GM12874 (cell line): ENCODE measurements around the gene GNA12.

Source experiments
- TF ChIP-seq, protein P1 (sequence below): IDR thresholded peaks from 2 replicates; pipeline ENCODE4 v1.5.1; 2011; ENCODE audit warnings: low read depth, mild to moderate bottlenecking, control low read depth, low read length, moderate library complexity; ENCODE audit not compliant: insufficient read depth

Gene GNA12

DNA sequence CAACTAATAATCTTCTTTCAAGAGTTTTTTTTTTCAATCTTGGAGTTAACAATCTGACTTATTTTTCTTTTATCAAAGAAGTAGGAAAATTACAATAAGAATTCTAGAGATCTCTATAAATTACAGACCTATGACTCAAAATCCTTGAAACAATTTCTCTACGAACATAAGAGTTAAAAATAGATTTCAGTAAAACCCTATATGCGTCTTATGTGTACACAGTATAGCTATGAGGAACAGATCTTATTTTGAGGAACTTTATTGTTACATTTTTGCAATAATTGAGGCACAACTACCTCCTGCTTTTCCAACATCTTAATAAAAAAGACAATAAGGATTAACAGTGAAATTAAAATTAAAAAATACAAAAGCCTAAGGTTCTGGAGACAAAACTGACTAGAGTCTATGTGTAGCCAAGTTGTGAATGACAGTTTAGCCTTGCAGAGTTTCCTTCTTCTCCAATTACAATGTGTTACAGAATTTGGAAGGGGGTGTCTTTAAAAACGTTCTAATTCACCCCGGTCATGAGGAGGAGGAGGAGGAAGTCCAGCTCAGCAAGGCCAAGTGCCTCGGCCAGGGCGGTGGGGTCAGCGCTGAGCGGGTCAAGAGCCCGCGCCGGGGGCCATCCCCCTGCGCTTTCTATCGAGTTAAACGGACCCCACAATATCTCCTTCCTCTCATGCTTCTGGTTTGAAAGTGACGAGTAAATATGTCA, 115.6 kb downstream of the GNA12 start:
- TF ChIP-seq, protein P1, sequence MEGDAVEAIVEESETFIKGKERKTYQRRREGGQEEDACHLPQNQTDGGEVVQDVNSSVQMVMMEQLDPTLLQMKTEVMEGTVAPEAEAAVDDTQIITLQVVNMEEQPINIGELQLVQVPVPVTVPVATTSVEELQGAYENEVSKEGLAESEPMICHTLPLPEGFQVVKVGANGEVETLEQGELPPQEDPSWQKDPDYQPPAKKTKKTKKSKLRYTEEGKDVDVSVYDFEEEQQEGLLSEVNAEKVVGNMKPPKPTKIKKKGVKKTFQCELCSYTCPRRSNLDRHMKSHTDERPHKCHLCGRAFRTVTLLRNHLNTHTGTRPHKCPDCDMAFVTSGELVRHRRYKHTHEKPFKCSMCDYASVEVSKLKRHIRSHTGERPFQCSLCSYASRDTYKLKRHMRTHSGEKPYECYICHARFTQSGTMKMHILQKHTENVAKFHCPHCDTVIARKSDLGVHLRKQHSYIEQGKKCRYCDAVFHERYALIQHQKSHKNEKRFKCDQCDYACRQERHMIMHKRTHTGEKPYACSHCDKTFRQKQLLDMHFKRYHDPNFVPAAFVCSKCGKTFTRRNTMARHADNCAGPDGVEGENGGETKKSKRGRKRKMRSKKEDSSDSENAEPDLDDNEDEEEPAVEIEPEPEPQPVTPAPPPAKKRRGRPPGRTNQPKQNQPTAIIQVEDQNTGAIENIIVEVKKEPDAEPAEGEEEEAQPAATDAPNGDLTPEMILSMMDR = no peak

- TF ChIP-seq, protein P1 = no peak
Measured at GRCh38 chr7:2726316-2727018, 117.6 kb downstream of the GNA12 start.

- TF ChIP-seq, protein P1 = no peak
Measured at GRCh38 chr7:2725178-2726105, 118.7 kb downstream of the GNA12 start.

GRCh38 chr7:2724453-2725177, 119.5 kb downstream of the GNA12 start:
- TF ChIP-seq, protein P1 = no peak

DNA sequence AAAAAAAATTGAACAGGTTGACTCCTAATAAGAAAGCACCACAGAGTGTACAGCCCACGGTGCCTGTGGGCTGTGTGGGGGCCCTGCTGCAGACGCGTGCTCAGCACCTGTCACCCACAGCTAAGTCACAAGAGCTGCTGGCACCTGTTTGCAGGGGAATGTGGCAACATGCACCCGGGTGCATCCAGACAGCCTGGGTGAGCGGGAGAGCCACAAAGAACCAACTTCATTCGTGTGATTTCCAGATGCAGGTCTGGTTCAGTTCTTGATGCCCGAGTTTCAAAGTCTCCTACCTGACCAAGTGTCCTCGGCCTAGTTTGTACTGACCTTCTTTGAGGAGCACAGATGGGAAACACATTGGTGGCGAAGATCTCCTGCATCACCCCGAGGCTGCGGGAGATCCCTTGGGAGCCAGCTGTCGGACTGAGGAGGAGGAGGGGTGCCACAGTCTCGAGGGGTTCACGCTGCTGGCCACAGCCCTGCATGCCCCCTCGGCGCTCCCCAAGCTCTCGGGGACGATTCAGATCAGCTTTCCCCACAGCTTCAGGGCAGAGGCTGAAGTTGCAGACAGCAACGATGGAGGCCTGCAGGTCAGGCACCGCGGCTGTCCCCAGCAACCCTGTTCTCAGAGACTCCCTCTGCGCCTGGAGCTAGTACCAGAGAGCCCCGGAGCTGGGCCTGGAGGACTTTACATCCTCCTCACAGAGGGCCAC, 120.8 kb downstream of the GNA12 start:
- TF ChIP-seq, protein P1 = no peak

DNA sequence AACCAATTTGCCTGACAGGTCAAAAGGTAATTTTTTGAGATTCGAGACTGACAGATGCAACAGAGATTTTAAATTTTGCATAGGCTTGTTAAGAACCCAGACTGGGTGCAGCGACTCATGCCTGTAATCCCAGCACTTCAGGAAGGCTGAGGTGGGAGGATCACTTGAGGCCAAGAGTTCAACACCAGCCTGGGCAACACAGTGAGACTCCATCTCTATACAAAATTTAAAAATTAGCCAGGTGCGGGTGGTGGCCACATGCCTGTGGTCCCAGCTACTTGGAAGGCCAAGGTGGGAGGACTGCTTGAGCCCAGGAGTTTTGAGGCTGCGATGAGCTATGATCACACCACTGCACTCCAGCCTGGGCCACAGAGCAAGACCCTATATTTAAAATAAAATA, 121.5 kb downstream of the GNA12 start:
- TF ChIP-seq, protein P1 = no peak
